Central memory CD4-positive, alpha-beta T cell (primary cell): ENCODE data around the gene SUPT5H.
A peak's percentile ranks its signal among the peaks of the same experiment; 100 is the strongest.

Experiments
- DNase-seq: peaks from one replicate; pipeline ENCODE4 v3.0.0; 2022
- total RNA-seq, 3 experiments: gene quantifications; one replicate each; lab custom pipeline; 2026; lab: John Stamatoyannopoulos, UW

Gene SUPT5H
- 187 to 273 (median 237) reads per million in 3 experiments for total RNA-seq

DNA sequence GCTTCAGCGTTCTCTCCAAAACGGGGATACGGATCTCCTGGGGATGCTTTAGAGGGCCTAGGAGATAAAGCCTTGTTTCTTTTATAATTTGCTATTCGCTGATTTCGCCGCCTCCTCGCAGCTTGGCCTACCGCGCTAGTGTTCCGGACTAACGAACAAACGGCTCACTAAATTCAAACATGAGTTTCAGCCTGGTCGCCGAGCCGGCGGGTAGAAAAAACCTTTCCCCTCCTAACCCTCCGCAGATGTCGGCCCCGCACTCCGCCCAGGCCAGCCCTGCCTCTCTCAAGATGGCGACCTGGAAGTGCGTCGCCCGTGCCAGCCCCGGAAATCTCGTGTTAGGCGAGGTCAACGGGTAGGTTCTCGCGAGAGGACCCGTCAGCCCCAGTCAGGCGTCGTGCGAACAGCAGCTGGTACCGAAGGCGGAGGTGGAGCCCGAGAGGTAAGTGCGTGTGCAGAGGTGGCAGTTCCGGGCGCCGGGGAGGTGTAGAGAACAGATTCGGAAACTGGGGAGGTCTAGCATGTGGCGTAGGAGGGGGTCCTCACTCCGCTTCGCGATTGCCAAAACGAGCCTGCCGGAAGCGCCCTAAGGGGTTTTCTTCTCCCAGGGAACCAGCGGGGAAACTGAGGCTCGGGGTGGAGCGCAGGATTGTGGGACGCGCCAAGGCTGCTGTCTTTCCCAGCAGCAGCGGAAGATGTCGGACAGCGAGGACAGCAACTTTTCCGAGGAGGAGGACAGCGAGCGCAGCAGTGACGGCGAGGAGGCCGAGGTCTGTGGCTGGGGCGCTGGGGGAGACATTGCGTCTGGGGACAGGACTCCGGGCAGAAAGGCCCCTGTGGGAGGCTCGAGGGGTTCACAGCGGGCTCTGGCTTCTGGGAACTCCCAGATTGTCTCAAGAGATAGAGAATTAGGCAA, at the start of gene SUPT5H:
TSS of gene SUPT5H (plus strand) at position 387 of the 916 bp plus-strand sequence. CDS start at position 696, 309 bp downstream.
- DNase-seq, result peak; percentile 98

GRCh38 chr19:39397360-39398296, 47.8 kb upstream of the SUPT5H start:
- DNase-seq, result peak; percentile 90

- no peak for DNase-seq
Measured at GRCh38 chr19:39398297-39398864, 47.0 kb upstream of the SUPT5H start.

DNA sequence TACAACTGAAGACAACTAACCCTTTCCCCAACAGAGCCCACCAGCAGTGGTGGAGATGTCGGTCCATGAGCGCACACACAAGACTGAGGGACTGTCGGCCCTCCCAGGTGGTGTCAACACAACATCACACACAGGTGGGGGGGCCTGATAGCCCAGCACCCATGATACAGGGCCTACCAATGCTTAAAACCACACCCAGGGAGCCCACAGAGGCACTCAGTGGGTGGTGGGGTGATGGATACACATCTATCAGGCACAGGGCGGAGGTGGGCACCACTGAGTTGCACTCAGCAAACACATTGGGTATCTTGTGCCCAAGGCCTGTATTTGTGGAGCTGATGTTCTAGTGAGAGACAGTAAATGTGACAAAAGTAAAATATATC, 45.7 kb upstream of the SUPT5H start:
- no peak for DNase-seq

GRCh38 chr19:39400061-39400460, 45.3 kb upstream of the SUPT5H start:
- DNase-seq, result no peak

DNA sequence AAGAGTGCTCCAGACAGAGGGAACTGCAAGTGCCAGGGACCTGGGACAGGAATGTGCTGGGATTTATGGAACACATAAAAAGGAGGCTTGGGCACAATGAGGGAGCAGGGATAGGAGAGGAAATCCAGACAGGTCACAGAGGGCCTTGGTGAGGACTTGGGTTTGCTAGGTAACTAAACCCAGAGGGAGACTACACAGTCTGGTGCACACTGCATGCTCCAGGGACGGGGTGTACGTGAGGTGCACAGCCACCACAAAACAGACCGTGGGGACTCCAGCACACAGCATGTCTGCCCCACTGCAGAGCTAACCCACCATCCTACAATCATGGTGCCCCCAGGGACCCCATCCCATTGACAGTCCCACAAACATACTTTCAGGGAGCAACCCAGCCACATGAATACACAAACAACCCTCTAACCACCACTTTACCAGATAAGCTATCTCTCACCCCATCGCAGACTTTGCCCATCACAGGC, 44.3 kb upstream of the SUPT5H start:
- no peak for DNase-seq

DNA sequence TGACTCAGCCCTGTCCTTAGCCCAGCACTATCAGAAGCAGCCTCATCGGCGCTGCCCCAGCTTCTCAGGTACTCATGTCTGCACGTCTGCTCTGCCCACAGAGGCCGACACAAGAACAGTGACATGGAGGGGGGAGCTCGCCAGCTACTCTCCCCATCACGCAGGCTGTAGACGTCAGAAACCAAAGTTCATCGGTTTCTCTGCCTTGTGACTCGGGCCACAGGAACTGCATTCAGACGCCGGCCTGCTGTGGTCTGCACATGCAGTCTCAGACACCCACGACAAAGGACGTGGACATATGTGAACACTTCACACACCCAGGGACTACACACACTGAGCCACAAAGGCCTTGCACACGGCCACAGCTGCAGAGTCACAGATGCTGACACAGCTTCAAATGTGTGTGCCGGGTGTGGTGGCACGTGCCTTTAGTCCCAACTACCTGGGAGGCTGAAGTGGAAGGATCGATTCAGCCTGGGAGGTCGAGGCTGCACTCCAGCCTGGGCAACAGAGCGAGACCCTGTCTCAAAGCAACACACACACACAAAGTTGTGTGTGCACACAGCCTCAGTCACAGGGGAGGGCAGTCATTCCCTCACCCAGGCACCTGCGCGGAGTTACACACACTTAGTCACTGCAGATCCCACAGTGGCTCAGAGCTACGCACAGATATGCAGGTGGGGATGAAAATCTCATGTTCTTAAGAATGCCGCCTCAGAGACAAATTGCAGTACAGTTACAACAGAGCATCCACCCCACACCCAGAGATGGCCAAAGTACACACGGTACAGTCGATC, 43.6 kb upstream of the SUPT5H start:
- peak; percentile 94 for DNase-seq

GRCh38 chr19:39402346-39403300, 42.8 kb upstream of the SUPT5H start:
- peak; percentile 77 for DNase-seq

DNA sequence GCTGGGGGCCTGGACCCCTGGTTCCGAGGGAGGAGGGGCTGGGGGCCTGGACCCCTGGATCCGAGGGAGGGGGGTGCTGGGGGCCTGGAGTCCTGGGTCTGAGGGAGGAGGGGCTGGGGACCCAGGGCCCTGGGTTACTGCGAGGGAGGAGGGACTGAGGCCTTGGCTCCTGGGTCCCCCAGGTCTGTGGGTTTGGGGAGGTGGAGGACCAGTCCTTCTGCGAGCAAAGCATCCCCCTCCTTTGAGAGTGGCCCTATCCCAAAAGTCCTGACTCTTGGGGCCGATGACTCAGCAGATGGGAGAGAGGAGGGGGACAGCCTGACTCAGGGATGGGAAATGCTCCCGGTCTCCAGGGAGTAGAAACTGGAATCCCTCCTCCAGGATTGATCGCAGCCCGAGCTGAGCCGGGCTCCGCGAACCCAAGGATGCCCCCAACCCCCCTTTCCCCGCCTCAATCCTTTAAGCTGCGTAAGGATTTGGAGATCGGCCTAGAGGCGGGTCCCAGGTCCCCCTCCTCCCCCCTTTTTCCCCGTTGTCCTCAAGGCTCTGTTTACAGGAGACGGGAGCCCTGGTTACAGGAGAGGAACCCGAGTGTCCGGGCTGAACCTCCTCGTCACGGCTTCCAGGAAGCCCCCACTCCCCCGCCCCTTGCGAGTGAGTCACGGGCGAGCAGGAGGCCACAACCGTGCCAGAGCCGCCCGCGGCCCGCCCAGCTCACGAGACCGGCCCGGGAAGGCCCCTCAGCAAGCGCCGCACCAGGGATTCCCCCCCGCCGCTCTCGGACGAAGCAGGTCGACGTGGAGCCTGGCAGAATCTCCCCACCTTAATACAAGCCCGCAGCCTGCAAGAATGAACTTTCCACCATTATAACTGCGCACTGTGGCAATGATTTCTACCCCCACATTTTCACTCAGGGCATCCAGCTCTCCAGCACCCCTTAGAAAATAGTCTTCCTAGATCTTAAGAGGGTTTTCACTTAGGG, 41.8 kb upstream of the SUPT5H start:
- DNase-seq, result peak; percentile 98

DNA sequence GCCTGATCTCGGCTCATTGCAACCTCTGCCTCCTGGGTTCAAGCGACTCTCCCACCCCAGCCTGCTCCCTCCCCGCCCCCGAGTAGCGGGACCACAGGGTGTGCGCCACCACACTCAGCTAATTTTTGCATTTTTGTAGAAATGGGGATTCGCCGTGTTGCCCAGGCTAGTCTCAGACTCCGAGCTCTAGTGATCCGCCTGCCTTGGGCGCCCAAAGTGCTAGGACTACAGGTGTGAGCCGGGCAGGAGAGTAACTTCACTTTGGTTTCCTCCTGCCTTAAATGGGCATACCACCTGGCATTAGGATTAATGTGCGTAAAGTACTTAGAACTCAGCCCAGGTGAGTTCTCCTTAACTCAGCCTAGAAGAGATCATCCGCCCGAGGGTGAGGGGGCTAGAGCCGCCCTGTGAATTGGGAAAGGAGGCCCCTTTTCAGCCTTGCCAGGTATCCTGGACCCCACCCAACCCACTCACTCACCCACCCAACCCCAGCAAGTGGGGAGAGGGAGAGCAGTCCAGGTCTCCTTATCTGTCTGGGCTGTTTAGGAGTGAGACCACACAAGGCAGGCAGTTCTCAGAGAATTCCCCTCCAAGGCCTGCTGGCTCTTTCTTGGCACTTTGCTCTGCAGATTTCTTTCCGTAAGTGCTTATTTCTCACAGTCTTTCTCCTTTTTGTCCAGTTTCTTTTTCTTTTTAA, 40.0 kb upstream of the SUPT5H start:
- DNase-seq, result no peak

DNA sequence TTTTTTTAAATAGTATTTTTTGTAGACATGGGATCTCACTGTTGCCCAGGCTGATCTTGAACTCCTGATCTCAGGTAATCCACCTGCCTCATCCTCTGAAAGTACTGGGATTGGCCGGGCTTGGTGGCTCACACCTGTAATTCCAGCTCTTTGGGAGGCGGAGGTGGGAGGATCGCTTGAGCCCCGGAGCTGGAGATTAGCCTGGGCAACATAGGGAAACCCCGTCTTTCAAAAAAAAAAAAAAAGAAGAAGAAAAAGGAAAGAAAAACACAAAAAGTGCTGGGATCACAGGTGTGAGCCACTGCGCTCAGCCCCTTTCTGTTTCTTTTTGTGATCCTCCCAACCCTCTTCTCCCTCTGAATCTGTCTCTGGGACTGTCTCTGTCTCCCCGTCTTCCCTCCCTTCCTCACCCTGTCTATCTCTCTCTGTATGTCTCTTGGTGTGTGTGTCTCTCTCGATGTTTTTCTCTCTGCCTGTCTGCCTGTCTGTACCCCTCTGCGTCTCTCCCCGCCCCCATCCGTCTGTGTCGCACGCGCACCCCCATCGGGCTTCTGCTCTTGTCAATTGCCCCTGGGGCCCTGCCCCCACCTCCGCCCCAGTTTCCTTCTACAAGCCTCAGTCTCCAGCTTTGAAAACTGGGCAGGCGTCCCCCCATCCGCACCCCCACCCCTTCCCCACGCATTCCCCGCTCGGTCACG, 39.3 kb upstream of the SUPT5H start:
- peak; percentile 88 for DNase-seq

DNA sequence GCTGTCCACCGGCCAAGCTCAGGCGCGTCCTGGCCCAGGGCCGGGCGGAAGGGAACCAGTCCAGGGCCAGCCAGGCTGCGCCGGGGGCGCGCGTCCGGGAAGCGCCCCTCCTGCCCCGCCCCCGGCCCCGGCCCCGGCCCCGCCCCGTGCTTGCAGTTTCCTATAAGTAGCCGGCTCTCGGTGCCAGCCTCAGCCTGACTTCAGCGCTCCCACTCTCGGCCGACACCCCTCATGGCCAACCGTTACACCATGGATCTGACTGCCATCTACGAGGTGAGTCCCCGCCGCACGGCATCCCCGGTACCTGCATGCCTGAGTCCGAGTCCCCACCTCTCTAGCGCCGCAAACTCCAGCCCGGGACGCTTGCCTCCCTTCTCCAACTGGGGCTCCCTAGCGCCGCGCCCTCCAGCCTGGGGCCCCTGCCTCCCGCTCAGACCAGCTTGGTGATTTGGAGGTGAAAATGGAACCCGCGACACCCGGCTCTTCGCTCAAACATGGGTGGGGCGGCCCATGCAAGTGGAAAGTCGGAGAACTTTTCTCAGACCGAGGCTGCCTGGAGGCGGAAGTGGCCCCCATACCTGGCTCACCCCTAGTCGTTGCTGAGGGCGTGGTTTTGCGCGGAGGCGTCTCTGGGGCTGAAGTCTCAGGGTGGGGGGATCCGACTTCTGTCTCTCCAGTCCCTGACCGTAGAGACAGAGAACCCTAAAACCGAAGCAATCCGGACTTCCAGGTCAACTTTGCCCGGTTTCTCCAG, 38.5 kb upstream of the SUPT5H start, which contains the start of gene ZFP36:
TSS of gene ZFP36 (plus strand) at position 192 of the 754 bp plus-strand sequence. CDS start at position 250, 58 bp downstream.
- peak; percentile 85 for DNase-seq

DNA sequence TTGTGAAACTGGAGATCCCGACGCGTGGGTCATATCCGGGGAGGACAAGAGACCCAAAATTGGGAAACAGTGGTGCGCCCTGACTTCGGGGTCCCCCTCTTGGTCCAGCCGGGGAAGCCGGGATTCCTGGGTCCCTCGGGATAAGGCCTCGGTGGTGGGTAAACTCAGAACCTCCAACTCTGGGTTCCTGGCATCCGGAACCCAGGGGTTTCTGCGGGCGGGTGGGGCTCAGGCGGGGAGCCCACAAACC, 38.0 kb upstream of the SUPT5H start:
- DNase-seq, result no peak

GRCh38 chr19:39407660-39408391, 37.6 kb upstream of the SUPT5H start:
- peak; percentile 80 for DNase-seq

DNA sequence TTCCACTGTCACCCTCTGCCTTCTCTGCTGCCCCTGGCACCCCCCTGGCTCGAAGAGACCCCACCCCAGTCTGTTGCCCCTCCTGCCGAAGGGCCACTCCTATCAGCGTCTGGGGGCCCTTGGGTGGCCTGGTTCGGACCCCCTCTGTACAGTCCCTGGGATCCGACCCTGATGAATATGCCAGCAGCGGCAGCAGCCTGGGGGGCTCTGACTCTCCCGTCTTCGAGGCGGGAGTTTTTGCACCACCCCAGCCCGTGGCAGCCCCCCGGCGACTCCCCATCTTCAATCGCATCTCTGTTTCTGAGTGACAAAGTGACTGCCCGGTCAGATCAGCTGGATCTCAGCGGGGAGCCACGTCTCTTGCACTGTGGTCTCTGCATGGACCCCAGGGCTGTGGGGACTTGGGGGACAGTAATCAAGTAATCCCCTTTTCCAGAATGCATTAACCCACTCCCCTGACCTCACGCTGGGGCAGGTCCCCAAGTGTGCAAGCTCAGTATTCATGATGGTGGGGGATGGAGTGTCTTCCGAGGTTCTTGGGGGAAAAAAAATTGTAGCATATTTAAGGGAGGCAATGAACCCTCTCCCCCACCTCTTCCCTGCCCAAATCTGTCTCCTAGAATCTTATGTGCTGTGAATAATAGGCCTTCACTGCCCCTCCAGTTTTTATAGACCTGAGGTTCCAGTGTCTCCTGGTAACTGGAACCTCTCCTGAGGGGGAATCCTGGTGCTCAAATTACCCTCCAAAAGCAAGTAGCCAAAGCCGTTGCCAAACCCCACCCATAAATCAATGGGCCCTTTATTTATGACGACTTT, 36.8 kb upstream of the SUPT5H start:
- peak; percentile 61 for DNase-seq
